HG03460 (cell line): Measurements from ENCODE around the gene PRR30.

Source experiments
- ATAC-seq: cut with Tn5 transposase; IDR thresholded peaks from one replicate; pipeline ENCODE4 v1.9.1; 2021; ENCODE audit not compliant: unreplicated experiment

PRR30 gene

DNA sequence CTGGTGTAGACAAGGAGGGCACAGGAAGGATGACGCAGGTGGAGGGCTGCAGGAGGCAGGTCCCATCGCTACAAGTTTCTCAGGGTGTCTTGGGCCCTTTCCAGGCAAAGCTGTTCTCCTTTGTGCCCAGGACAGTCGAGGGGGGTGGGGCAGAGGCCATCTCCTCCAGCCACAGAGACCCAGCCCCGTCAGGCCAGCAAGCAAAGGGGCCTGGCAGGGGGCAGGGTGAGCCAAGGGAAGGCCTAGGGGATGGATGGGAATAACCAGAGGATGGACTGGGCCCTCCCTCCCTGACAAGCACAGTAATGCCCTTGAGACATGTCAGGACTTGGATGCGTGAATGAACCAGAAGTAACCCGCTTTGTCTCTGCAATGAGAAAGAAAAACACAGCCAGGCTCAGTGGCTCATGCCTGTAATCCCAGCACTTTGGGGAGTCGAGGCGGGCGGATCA, 15.9 kb upstream of the PRR30 start:
- no peak for ATAC-seq

- no peak for ATAC-seq
Measured at GRCh38 chr2:27154488-27154887, 15.3 kb upstream of the PRR30 start.

DNA sequence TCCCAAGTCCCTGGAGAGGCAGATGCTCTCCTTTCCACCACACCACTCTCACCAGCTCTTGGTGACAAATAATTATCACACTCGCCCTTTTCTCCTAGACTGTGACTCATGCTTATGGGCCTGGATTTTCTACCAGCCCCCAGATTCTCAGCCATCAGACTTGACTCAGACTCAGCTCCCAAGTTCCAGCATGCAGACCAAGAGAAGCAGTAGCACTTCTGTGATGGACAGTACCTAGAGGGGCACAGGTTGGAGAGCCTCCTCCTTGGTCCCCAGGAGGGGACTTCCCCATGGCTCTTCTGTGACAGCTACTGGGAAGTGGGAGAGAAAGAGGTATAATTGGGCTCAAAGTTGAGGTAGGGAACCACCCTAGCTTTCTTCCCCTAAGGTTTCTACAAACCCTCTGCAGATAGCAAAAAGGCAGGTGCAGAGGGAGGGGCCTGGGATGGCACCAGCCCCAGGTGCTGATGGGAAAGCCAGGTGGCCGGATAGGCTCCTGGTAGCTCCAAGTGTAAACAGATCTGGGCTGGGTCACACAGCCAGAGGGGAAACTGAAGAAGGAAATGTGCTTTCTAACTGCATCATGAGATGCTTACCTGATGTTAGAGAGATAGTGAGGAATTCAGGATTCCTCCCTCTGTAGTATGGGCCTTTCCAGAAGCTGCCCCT, 13.7 kb upstream of the PRR30 start:
- ATAC-seq, result no peak

DNA sequence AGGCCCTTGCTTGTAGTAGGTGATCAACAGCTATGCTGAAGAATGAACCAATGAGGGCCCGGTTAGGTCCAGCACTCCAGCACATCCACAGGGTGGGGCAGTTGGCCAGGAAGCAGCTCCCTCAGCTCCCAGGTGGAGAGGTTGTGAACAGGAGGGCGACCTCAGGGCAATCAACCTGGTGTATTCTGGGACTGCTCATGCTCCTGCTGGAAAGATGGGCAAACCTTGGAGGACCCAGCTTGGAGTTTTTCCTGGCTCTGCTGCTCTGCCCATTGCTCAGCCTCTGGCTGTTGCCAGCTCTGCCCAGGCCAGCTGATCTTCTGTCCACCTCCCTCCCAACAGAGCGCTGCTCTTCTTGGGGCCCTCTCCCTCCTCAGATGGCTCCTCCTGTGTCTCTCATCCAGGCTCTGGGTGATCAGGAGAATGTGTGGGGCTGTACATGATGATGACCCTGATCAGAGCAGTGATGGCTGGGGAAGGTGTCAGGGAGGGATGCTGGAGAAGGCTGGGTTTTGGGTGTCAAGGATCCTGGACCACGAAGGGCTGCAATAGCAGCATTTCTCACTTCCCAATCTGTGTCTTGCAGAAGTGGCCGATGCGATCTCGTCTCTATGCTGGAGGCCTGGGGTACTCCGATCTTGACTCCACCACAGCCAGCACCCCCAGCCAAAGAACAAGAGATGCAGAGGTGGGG, 13.0 kb upstream of the PRR30 start:
- no peak for ATAC-seq

DNA sequence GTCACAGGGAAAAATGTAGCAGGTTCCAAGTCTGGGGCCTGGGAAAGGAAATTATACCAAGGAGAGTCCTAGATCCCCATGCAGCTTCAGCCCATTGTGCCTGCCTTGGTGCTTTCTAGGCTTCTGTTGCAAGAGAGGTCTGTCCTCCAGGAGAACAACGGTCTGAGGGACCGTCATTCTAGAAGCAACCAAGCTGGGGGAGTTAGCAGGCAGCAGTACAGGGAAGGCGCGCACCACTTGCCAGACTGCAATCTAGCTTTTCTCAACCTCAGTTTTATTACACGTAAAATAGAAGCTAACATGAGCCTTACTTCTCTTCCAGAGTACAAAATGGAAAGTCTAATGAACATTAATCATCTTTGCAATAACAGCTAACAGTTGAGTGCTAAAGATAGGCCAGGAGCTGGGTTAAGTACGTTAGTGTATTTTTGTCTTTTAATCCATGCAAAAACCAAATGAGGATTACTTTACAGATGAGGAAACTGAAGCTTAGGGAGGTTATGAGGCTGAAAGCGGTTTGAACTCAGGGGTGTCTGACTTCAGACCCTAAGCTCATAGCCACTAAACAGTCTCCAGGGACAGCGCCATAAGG, 11.5 kb upstream of the PRR30 start:
- ATAC-seq, result no peak

GRCh38 chr2:27149570-27150405, 10.6 kb upstream of the PRR30 start:
- no peak for ATAC-seq

- no peak for ATAC-seq
Measured at GRCh38 chr2:27148801-27149439, 9.7 kb upstream of the PRR30 start, which contains the start of gene TCF23. TSS of gene TCF23 (plus strand) at chr2:27149004. CDS start at chr2:27149134, 130 bp downstream.

DNA sequence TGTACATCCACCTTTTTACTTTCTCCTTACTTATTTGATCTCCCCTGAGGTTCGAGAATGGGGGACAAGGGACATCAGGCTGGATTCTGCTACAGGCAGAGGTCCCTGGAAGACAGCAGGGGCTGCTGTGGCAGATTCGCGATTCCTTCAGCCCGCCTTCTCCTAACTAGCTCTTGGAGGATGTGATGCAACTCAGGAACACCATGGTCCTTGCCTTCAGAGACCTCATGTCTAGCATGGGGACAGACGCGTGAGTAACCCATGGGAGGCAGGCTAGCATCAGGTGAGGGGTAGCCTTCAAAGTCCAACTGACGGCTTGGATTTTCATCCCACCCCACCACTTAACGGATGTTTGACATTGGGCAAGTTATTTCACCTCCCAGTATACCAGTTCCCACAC, 8.7 kb upstream of the PRR30 start:
- ATAC-seq, result no peak

- ATAC-seq, result no peak
Measured at GRCh38 chr2:27145682-27146081, 6.5 kb upstream of the PRR30 start.

GRCh38 chr2:27143285-27143684, 4.1 kb upstream of the PRR30 start:
- no peak for ATAC-seq

GRCh38 chr2:27138111-27138510, 1.1 kb downstream of the PRR30 start:
- no peak for ATAC-seq

DNA sequence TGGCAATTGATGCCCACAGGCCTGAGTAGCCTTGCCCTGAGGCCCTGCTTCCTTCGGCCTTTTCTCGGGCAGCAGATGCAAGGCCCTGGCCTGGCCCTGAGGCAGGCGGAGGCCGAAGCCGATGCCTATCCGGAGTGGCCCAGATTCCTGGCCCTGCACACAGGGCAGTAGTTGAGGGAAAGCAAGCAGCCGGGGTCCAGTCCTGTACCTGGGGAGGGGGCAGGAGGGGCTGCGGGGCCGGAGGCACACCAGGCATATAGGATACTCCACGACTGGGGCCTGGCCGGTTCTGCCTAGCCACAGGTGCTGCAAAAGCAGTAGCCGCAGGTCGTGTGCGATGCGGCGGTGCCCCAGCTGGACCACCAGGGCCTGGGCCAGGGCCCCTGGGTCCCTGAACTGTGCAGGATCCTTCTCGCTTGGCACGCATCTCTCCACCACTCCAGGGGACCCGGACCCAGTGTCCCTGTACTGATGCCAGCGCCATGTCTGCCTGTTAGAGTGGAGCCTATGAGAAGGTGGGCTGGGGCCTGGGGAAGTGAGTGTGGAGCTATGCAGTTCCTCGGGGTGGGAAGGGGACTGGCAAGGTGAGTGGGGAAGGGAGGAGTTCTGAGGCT, 1.8 kb downstream of the PRR30 start:
- ATAC-seq, result no peak

GRCh38 chr2:27136751-27137150, 2.5 kb downstream of the PRR30 start:
- no peak for ATAC-seq

DNA sequence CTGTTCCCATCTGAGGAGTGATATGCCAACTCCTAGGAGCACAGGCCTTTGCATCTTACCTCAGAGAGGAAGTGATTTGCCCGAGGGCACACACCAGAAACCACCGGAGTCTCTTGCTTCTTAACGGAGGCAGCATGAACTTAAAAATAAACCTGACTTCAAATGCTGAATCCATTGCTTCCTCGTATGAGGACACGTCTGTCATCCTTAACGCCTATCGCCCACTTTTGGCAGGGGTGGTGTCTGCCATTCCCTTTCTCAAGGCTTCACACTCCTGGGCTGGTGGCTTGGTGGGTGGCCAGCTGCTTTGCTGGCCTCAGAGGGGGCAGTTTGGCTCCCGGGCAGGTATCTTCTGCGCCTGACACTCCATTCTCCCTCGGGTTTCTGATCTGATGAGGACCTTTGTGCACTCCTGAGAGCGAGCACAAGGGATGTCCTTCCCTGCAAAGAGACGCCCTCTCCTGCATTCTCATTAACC, 3.7 kb downstream of the PRR30 start:
- no peak for ATAC-seq

DNA sequence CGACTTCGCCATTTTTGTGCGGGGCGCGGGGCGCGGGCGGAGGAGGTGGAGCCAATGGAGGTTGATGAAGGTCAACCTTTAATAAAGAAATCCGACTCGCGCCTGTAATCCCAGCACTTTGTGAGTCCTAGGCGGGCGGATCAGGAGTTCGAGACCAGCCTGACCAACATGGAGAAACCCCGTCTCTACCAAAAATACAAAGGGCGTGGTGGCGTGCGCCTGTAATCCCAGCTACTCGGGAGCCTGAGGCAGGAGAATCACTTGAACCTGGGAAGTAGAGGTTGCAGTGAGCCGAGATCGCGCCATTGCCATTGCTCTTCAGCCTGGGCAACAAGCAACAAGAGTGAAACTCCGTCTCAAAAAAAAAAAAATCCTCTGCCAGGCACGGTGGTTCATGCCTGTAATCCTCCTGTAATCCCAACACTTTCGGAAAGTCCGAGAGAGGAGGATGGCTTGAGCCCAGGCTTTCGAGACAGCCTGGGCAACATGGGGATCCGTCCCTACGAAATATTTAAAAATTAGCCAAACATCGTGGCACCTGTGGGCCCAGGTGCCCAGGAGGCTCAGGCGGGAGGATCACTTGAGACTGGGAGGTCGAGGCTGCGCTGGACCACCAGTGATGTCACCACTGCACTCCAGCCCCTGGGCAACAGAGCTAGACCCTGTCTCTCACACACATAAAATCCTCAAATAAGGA, 4.3 kb downstream of the PRR30 start:
- ATAC-seq, result no peak

GRCh38 chr2:27133905-27134780, 5.1 kb downstream of the PRR30 start, which contains the start of gene PREB:
TSS of gene PREB (minus strand) at chr2:27134636. CDS start at chr2:27134421, 215 bp downstream.
- peak; percentile 82 for ATAC-seq

- ATAC-seq, result no peak
Measured at GRCh38 chr2:27133195-27133875, 5.9 kb downstream of the PRR30 start.

GRCh38 chr2:27131429-27131828, 7.8 kb downstream of the PRR30 start:
- ATAC-seq, result no peak
